DND-41 (cell line): ENCODE results near the gene SLC9C2.
"Not testable (repeated sequence)": the region's sequence is repeated elsewhere in the genome, so short reads cannot be mapped to it uniquely, and the experiment has no call there.

ENCODE experiments used
- ATAC-seq: fragments of 200-7000 bp; cut with Tn5 transposase; 3 replicates; pipeline ENCODE4 v1.9.1; 2021; ENCODE audit warnings: low read depth; ENCODE audit not compliant: insufficient read depth
- DNase-seq: peaks from one replicate; pipeline ENCODE4 v3.0.0-alpha.2; 2020
- H2AFZ ChIP-seq: 2 replicates; pipeline ENCODE4 v1.6.0; 2012; ENCODE audit warnings: low read depth, low read length
- H3K27ac ChIP-seq: 2 replicates; pipeline ENCODE4 v1.5.1; 2012; ENCODE audit warnings: low read length, inconsistent platforms
- H3K27me3 ChIP-seq: fragments of 200-600 bp; sonication (generic); 2 replicates; pipeline ENCODE4 v1.6.0; 2012; ENCODE audit warnings: low read length, mild to moderate bottlenecking, inconsistent platforms; ENCODE audit not compliant: insufficient read depth, poor library complexity
- H3K36me3 ChIP-seq: 2 replicates; pipeline ENCODE4 v1.5.1; 2012; ENCODE audit warnings: low read length, inconsistent platforms; ENCODE audit not compliant: insufficient read depth
- H3K4me1 ChIP-seq: 2 replicates; pipeline ENCODE4 v1.5.1; 2012; ENCODE audit warnings: mild to moderate bottlenecking, low read length; ENCODE audit not compliant: insufficient read depth
- H3K4me2 ChIP-seq: 2 replicates; pipeline ENCODE4 v1.6.0; 2012; ENCODE audit warnings: mild to moderate bottlenecking, moderate library complexity, low read length, inconsistent platforms; ENCODE audit not compliant: insufficient read depth
- H3K4me3 ChIP-seq, 2 experiments: fragments of 200-600 bp in 1 of 2; shearing (Covaris generic) in 1 of 2; 2 replicates each; pipeline ENCODE4 v1.5.1; 2012 to 2016; ENCODE audit warnings: inconsistent platforms in 2 of 2, low read length in 2 of 2, mild to moderate bottlenecking in 2 of 2, low read depth in 1 of 2, moderate library complexity in 1 of 2
- H3K79me2 ChIP-seq: 2 replicates; pipeline ENCODE4 v1.6.0; 2012; ENCODE audit warnings: low read length, inconsistent platforms; ENCODE audit not compliant: insufficient read depth
- H3K9ac ChIP-seq: 2 replicates; pipeline ENCODE4 v1.6.0; 2012; ENCODE audit warnings: low read depth, mild to moderate bottlenecking, inconsistent platforms, low read length, moderate library complexity
- H3K9me3 ChIP-seq: 2 replicates; pipeline ENCODE4 v1.5.1; 2012; ENCODE audit warnings: low read length, moderate library complexity, mild to moderate bottlenecking, inconsistent platforms; ENCODE audit not compliant: insufficient read depth, severe bottlenecking
- H4K20me1 ChIP-seq: 2 replicates; pipeline ENCODE4 v1.6.0; 2012; ENCODE audit warnings: low read length; ENCODE audit not compliant: insufficient read depth
- CTCF ChIP-seq: IDR thresholded peaks from 2 replicates; pipeline ENCODE4 v1.5.1; 2012; ENCODE audit warnings: borderline replicate concordance, low read length, moderate library complexity, mild to moderate bottlenecking; ENCODE audit not compliant: poor library complexity, severe bottlenecking; ENCODE audit errors: extremely low read depth
- EZH2 ChIP-seq: IDR thresholded peaks from 3 replicates; pipeline ENCODE4 v1.6.1; 2012; ENCODE audit warnings: borderline replicate concordance, low read depth, mild to moderate bottlenecking, moderate library complexity, low read length, inconsistent platforms; ENCODE audit not compliant: severe bottlenecking

Gene SLC9C2

GRCh38 chr1:173639102-173639501 is 36.2 kb upstream of the SLC9C2 start:
- no peaks in the 10 kb centered on the region for H3K9me3 ChIP-seq
- H3K9ac ChIP-seq = no peak overlapping the region
- TF ChIP-seq CTCF (no peak), EZH2 (no peak)
- H3K79me2 ChIP-seq = no peaks in the 10 kb centered on the region
- no peaks in the 10 kb centered on the region for H4K20me1 ChIP-seq
- H3K4me3 ChIP-seq = no peak overlapping the region
- no peak overlapping the region for H3K27ac ChIP-seq
- DNase-seq (no peak), ATAC-seq (no peak)
- no peaks in the 10 kb centered on the region for H3K36me3 ChIP-seq
- no peak overlapping the region for H3K4me2 ChIP-seq
- H3K27me3 ChIP-seq = no peaks in the 10 kb centered on the region
- no peak overlapping the region for H2AFZ ChIP-seq
- no peaks in the 10 kb centered on the region for H3K4me1 ChIP-seq

DNA sequence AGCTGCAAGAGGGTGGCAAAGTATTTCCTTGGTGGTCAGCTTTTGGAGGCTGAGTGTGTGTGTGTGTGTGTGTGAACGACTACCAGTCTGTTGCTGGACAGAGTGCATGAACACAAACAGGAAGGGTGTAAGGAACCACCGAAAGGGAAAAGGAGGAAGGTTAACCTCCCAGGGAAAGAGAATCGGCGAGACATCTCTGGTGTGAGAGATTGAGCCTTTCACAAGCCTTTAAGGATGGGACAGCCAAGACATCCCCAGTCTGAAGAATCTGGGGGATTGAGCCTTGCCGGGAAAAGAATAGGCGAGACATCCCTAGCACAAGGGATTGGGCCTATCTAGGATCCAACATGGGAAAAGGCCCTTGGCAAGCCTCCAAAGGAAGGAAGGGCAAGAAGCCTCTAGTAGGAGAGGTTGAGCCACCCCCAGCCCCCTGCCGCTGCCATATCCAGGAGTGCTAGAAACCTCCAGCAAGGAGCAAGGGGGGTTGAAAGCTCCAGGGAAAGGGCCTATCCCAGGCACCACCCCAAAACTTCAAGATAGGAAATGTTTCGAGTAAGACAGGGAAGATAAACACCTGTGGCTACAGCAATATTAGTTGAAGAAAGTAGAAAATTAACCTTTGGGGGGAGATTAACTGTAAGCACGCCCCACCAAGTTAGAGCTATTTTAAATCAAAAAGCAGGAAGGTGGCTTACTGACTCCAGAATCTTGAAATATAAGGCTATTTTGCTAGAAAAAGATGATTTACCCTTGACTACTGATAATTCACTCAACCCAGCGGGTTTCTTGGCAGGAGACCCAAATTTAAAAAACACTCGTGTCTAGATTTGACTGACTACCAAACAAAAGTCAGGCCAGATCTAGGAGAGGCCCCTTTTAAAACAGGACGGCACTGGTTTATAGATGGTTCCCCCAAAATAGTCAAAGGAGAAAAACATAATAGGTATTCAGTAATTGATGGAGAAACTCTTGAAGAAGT is 35.5 kb upstream of the SLC9C2 start:
- TF ChIP-seq EZH2 = no peak
- no peak for TF ChIP-seq CTCF

GRCh38 chr1:173637236-173638042 is 34.6 kb upstream of the SLC9C2 start:
- H3K9me3 ChIP-seq, H3K4me2 ChIP-seq, H3K4me3 ChIP-seq, ATAC-seq, H3K36me3 ChIP-seq, H4K20me1 ChIP-seq, H3K79me2 ChIP-seq, DNase-seq, H3K27me3 ChIP-seq, H2AFZ ChIP-seq, H3K4me1 ChIP-seq, H3K9ac ChIP-seq, H3K27ac ChIP-seq: not testable (repeated sequence)

More for the DNA sequence above, 35.5 kb upstream of the SLC9C2 start:
- Histone ChIP-seq H3K27me3 (no peaks in the 10 kb centered on the region), H3K9me3 (no peaks in the 10 kb centered on the region), H3K4me1 (no peaks in the 10 kb centered on the region), H3K4me2 (no peak overlapping the region), H3K36me3 (no peaks in the 10 kb centered on the region), H4K20me1 (no peaks in the 10 kb centered on the region), H3K9ac (no peak overlapping the region), H3K4me3 (no peak overlapping the region), H3K79me2 (no peaks in the 10 kb centered on the region), H2AFZ (no peak overlapping the region), H3K27ac (no peak overlapping the region)
- DNase-seq = no peak
- ATAC-seq = no peak

- H3K36me3 ChIP-seq = no peaks in the 10 kb centered on the region
- H4K20me1 ChIP-seq = no peaks in the 10 kb centered on the region
- no peaks in the 10 kb centered on the region for H3K9me3 ChIP-seq
- no peak within 1 kb of the TSS for H3K4me2 ChIP-seq
- H3K4me1 ChIP-seq = no peaks in the 10 kb centered on the region
- no peak for TF ChIP-seq CTCF
- TF ChIP-seq EZH2 = no peak
- H3K9ac ChIP-seq = no peak within 1 kb of the TSS
- ATAC-seq = no peak
- H3K79me2 ChIP-seq = no peaks in the 10 kb centered on the region
- H3K4me3 ChIP-seq = no peak within 1 kb of the TSS
- H3K27ac ChIP-seq = no peak within 1 kb of the TSS
- H2AFZ ChIP-seq = no peak within 1 kb of the TSS
- no peaks in the 10 kb centered on the region for H3K27me3 ChIP-seq
- no peak for DNase-seq
Measured at GRCh38 chr1:173635116-173635515, 32.2 kb upstream of the SLC9C2 start, which contains the start of gene TEX50. Gene TEX50, plus strand, starts transcription at chr1:173635338. Its CDS starts 184 bp downstream, at chr1:173635522.
